Fibroblast of pulmonary artery (primary cell): ENCODE measurements around the gene GRP.

Source experiments
- DNase-seq: peaks from one replicate; pipeline ENCODE4 v3.0.0-alpha.2; 2010; ENCODE audit warnings: low read depth
- H3K4me3 ChIP-seq: replicated peaks from 2 replicates; pipeline ENCODE4 v1.5.1; 2011; ENCODE audit warnings: low read depth, mild to moderate bottlenecking, control low read depth, low read length, moderate library complexity
- TF ChIP-seq, protein P1 (sequence below): IDR thresholded peaks from 2 replicates; pipeline ENCODE4 v1.5.1; 2011; ENCODE audit warnings: mild to moderate bottlenecking, control low read depth, low read length, inconsistent platforms; ENCODE audit errors: missing control alignments

Gene GRP

GRCh38 chr18:59271606-59272220 lies 51.8 kb downstream of the GRP start:
- no peak for DNase-seq
- TF ChIP-seq, protein P1, sequence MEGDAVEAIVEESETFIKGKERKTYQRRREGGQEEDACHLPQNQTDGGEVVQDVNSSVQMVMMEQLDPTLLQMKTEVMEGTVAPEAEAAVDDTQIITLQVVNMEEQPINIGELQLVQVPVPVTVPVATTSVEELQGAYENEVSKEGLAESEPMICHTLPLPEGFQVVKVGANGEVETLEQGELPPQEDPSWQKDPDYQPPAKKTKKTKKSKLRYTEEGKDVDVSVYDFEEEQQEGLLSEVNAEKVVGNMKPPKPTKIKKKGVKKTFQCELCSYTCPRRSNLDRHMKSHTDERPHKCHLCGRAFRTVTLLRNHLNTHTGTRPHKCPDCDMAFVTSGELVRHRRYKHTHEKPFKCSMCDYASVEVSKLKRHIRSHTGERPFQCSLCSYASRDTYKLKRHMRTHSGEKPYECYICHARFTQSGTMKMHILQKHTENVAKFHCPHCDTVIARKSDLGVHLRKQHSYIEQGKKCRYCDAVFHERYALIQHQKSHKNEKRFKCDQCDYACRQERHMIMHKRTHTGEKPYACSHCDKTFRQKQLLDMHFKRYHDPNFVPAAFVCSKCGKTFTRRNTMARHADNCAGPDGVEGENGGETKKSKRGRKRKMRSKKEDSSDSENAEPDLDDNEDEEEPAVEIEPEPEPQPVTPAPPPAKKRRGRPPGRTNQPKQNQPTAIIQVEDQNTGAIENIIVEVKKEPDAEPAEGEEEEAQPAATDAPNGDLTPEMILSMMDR: no peak

GRCh38 chr18:59272221-59272888 lies 52.4 kb downstream of the GRP start:
- no peak for DNase-seq
- TF ChIP-seq, protein P1: no peak
- peak overlapping the region; percentile 7 for H3K4me3 ChIP-seq

More at GRCh38 chr18:59271606-59272220, 51.8 kb downstream of the GRP start:
- no peak overlapping the region for H3K4me3 ChIP-seq

DNA sequence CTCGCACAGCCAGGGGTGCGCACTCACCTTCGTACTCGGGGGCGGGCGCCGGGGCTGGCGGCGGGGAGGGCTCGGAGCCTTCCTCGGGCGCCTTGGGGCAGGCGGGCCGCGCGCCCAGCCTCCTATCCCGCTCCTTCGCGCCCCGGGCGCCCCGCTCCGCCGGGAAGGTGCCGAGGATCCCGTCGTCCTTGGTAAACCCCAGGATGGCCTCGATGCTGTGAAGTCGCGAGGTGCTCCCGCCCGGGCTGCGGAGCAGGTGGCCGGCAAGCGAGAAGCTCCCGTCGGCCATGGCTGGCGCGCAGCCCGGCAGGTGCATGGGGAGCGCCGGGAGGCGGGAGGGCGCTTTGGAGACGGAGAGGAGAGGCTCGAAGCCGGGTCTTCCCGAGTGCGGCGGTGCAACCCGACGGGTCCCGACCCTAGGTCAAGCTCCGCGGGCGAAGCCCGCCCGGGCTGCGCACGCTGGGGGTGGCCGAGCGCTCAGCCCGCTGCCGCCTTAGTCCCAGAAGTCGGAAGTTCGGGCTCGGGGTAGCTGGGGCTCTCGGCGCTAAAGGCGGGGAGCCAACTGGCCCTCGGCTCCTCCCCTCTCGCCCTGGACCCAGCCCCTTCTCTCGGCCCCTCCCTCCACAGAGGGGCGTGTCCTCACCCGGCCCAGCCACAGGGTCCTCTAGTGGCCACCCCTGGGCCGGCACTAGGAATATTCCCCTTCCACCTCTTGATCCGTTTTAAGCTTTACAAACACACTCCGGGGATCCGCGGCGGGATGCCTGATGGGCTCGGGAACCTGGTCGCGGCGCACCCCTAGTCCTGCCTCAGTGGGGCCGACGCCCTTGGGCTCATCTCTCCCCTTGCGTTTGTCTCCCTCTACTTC lies 53.2 kb downstream of the GRP start, which contains the start of gene RAX:
TSS of gene RAX (minus strand) at position 564 of the 868 bp plus-strand sequence. CDS start at position 316, 248 bp downstream.
- H3K4me3 ChIP-seq: peak within 1 kb of the TSS; percentile 7
- peak; percentile 14 for DNase-seq
- TF ChIP-seq, protein P1: no peak

GRCh38 chr18:59273759-59274532 lies 54.0 kb downstream of the GRP start:
- TF ChIP-seq, protein P1: no peak
- no peak overlapping the region for H3K4me3 ChIP-seq
- no peak for DNase-seq

DNA sequence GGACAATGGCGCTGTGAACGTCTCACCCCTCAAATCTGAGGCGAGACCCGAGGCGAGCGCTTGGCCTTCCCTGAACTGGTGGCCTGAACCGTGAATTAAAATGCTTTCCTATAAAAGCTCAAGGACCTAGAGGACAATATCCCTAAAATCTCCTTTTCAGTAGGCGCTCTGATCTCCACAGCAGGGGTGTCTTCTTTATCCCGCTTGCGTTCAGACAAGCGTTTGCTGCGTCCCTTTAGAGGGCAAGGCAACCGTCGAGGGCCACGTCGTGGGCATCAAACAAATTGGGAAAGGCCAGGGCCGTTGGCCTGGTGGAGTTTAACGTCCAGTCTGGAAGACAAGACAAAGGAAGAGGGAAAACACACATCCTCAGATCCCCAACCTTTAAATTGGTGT lies 54.6 kb downstream of the GRP start:
- no peak overlapping the region for H3K4me3 ChIP-seq
- TF ChIP-seq, protein P1: no peak
- DNase-seq: no peak

DNA sequence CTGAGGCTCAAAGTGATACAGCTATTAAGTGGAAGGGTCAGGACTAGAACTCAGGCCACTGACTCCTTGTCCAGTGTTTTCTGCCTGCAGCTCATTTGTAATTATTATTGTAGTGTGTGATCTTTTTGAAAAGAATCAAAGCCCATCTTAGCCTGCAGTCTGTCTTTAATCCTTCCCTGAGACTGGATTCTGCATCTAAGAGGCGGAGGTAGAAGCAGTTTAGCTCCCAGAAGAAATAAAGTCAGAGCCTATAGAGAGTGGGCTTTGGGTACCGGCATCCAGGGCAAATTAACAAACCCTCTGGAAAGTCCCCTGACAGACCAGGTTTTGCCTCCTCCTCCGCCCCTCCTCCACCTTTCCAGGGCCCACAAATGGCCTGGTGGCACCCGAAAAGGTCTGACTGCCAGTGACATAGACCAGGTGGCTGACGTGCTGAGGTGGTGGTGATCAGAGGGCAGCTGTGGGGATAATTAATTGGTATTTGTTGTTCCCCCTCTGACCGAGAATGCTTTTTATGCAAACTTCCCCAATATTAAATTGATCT lies 55.5 kb downstream of the GRP start:
- TF ChIP-seq, protein P1: no peak
- H3K4me3 ChIP-seq: no peak overlapping the region
- DNase-seq: no peak
